Stomach smooth muscle (tissue), 2 donors: ENCODE data around the gene NMNAT2.

ENCODE experiments used
- H3K27ac ChIP-seq: one replicate; pipeline ENCODE4 v1.7.0; 2013; ENCODE audit warnings: mild to moderate bottlenecking, low read length, inconsistent platforms
- H3K27me3 ChIP-seq, 2 donors: one replicate each; pipeline ENCODE4 v1.7.0; 2013; ENCODE audit warnings: low read length in 2 of 2; ENCODE audit not compliant: insufficient read depth in 2 of 2, control insufficient read depth in 1 of 2
- H3K36me3 ChIP-seq, 2 donors: one replicate each; pipeline ENCODE4 v1.7.0; 2013; ENCODE audit warnings: low read length in 2 of 2; ENCODE audit not compliant: control insufficient read depth in 2 of 2, insufficient read depth in 2 of 2
- H3K4me1 ChIP-seq: one replicate; pipeline ENCODE4 v1.7.0; 2013; ENCODE audit warnings: low read length; ENCODE audit not compliant: control insufficient read depth, insufficient read depth
- H3K4me3 ChIP-seq, 2 donors: one replicate each; pipeline ENCODE4 v1.7.0; 2013; ENCODE audit warnings: low read length in 2 of 2
- H3K9ac ChIP-seq, 2 donors: one replicate each; pipeline ENCODE4 v1.7.0; 2013; ENCODE audit warnings: low read length in 2 of 2, mild to moderate bottlenecking in 1 of 2
- H3K9me3 ChIP-seq, 2 donors: one replicate each; pipeline ENCODE4 v1.7.0; 2013; ENCODE audit warnings: low read length in 2 of 2; ENCODE audit not compliant: control insufficient read depth in 2 of 2
- donor health status: healthy.
- donor health status: Pancreatic carcinoma.

NMNAT2 gene

DNA sequence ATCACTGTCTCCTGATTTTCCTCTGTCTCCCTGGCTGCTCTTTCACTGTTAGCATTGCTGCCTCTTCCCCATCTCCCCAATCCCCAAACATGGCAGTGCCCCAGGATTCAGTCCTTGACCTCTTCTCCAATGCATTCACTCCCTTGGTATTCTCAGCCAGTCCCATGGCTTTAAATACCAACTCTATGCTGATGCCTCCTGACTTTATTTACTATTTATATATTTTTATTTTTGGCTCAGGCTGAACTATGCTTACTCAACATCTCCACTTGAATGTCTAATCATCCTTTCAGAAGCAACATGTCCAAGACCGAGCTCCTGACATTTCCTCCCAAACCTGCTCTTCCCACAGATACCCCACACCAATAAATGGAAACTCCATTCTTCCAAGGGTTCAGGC, 26.3 kb downstream of the NMNAT2 start:
- no peaks in the 10 kb centered on the region for H3K4me1 ChIP-seq
- H3K9ac ChIP-seq, result no peak overlapping the region
- no peak overlapping the region for H3K27ac ChIP-seq
- H3K4me3 ChIP-seq, result no peak overlapping the region
- H3K27me3 ChIP-seq, result no peaks in the 10 kb centered on the region
- no peaks in the 10 kb centered on the region for H3K36me3 ChIP-seq
- no peaks in the 10 kb centered on the region for H3K9me3 ChIP-seq

DNA sequence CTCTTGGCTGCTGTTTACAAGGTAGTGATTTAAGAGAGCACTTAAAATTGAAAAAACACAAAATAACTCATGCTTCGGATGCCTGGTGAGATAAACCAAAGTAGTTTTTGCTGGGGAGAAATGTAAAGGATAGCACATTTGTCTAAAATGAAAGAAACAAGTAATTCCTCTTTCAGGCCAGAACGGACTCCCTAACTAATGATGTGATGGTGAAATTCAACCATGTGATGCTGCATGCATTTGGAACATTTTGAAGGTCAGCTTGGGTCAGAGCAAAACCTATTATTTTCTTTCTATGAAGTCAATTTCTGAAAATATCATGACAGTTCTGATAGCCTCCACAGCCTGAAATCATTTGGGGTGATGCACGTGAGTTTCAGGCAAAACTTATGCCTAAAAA, 27.6 kb downstream of the NMNAT2 start:
- Histone ChIP-seq H3K9ac (no peak overlapping the region), H3K4me3 (no peak overlapping the region), H3K27me3 (no peaks in the 10 kb centered on the region), H3K4me1 (no peaks in the 10 kb centered on the region), H3K27ac (no peak overlapping the region), H3K9me3 (no peaks in the 10 kb centered on the region), H3K36me3 (no peaks in the 10 kb centered on the region)

DNA sequence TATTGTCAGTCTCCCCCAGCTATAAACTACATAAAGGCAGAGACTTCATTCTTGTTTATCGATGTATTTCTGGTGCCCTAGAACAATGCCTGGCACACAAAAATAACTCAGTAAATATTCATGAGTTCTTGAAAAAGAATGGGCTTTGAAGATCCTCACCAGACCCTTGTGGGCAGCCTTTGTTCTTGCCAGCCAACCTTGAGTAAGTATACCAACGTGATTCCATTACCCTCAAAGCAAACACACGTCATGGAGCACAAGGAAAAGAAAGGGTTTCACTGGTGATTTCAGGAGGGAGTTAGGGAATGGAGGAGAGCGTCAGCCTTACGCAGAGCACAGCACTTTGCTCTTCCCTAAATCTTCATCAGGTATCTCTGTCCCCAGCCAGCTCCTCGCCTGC, 29.4 kb downstream of the NMNAT2 start:
- H3K4me1 ChIP-seq, result no peaks in the 10 kb centered on the region
- H3K36me3 ChIP-seq, result no peaks in the 10 kb centered on the region
- H3K9me3 ChIP-seq, result no peaks in the 10 kb centered on the region

DNA sequence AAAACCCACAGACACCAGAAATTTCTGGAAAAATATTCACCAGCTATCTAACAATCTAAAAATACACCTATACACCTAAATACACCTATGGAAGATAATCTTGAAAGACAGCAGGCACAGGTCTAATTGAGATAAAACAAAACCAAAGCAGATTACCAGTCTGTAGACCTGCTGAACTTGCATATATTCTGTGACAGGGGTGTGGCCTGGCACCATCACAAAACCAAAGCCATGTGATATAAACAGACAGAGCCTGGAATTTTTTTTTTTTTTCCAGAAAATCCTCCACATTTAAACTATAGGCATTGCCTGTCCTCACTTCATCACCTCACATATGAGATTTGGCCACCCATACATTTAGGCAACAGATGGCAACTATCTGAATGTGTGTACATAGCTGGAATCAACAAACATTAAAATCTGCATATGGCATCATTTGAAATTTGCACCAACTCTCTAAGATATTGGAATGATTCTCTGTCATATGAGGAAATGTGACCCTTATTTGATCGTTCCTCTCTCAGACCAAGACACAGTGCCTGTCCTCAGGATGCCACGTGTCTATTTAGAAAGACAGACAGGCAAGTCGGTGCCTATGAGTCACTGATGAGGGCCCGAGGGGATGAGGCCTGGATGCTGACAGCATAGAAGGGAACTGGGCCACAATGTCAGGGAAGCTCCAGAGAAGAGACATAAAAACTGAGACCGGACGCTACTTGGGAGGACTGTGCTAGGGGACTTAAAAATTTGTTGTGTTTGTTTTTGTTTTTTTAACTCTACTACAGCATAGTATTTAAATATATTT, 32.6 kb downstream of the NMNAT2 start:
- Histone ChIP-seq H3K27me3 (no peaks in the 10 kb centered on the region), H3K4me3 (no peak overlapping the region), H3K36me3 (no peaks in the 10 kb centered on the region), H3K9ac (no peak overlapping the region), H3K27ac (no peak overlapping the region), H3K9me3 (no peaks in the 10 kb centered on the region), H3K4me1 (no peaks in the 10 kb centered on the region)

More for the DNA sequence above, 29.4 kb downstream of the NMNAT2 start:
- no peaks in the 10 kb centered on the region for H3K27me3 ChIP-seq
- no peak overlapping the region for H3K4me3 ChIP-seq
- H3K27ac ChIP-seq, result no peak overlapping the region
- no peak overlapping the region for H3K9ac ChIP-seq

DNA sequence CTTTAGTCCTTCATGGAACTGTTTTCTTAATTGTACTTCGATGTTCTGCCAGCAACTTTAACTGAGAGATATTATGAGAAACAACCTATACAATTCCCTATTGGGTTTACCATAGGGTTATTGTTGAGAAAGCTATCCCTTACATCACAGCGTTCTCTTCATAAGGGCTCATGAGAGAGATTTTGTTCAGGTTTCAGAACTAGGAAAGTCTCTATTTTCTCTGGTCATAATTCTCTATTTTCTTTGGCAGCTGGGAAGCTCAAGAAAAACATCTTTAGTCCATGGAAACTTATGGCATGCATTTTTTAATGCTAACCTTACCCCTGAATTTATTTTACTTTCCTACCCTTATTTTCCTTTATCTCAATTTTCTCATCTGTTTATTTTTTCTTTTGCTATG, 38.2 kb downstream of the NMNAT2 start:
- Histone ChIP-seq H3K36me3 (no peaks in the 10 kb centered on the region), H3K4me3 (no peak overlapping the region), H3K9me3 (no peaks in the 10 kb centered on the region), H3K4me1 (no peaks in the 10 kb centered on the region), H3K27me3 (no peaks in the 10 kb centered on the region), H3K27ac (no peak overlapping the region), H3K9ac (no peak overlapping the region)

DNA sequence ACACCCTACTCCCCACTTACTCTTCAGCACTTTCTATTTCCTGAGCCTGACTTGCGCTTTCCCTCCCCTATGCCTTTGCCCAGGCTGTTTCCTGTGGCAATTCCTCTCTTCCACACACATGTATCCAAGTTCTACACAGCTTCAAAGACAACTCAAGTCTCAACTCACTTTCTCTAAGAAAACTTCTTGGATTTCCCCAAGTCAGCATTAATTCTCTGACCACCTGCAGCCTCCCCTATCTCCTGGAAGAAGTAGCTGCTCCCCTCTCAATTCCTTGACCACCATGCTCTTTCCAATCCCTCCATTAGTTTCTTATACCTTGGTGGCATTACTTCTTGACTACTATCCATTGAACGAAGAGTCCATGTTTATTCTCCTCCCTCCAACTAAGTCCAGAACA, 42.8 kb downstream of the NMNAT2 start:
- Histone ChIP-seq H3K27ac (no peak overlapping the region), H3K27me3 (no peaks in the 10 kb centered on the region), H3K9me3 (no peaks in the 10 kb centered on the region), H3K36me3 (no peaks in the 10 kb centered on the region), H3K4me1 (no peaks in the 10 kb centered on the region), H3K9ac (no peak overlapping the region), H3K4me3 (no peak overlapping the region)

DNA sequence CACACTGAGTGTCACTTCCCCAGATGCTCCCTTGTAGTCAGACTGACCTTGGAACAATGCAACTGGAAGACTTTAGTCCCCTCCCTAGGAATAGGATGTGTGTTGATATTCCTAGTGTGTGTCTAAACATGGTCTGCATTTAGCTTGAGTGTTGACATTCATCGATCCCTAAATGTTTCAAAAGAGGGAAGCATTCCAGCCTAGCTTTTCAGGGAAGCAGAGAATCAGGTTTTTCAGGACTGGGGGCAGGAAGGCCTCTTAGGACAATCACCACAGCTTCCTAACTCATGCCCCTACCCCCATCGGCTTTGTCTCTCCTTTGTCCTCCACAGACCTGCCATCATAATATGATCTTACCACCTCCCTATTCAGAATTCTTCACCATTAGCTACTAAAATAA, 43.4 kb downstream of the NMNAT2 start:
- no peak overlapping the region for H3K27ac ChIP-seq
- H3K4me1 ChIP-seq, result no peaks in the 10 kb centered on the region
- no peaks in the 10 kb centered on the region for H3K36me3 ChIP-seq
- H3K9ac ChIP-seq, result no peak overlapping the region
- H3K27me3 ChIP-seq, result no peaks in the 10 kb centered on the region
- no peaks in the 10 kb centered on the region for H3K9me3 ChIP-seq
- H3K4me3 ChIP-seq, result no peak overlapping the region

DNA sequence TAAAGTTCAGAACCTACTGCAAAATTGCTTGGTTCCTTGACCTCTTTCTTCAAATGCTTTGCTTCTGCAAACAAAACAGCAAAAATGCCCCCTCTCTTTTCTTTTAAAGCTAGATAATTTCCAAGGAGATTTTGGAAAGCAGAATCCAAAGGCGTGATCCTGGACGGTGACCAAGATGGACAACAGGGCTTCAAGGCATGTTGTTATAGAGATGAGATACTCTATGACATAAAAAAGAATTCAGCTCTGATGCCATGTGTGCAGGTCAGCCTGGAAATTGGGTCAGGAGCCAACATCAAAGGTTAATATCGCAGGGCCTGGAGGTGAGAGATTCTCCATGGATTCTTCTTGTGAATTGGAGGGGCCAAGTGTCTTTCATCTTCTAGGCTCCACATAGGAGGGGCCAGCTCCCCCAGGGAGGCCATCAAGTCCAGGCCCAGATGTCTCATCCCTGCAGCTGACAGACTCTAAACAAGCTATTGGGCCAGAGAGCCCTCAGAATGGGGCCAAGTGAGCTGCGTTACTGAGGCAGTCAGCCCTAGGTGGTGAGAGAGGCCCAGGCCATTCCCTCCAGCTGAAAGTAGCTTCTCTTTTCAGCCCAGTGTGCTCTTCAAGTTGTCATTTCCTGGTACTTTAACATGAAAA, 45.5 kb downstream of the NMNAT2 start:
- no peak overlapping the region for H3K27ac ChIP-seq
- no peak overlapping the region for H3K9ac ChIP-seq
- no peaks in the 10 kb centered on the region for H3K9me3 ChIP-seq
- H3K27me3 ChIP-seq, result no peaks in the 10 kb centered on the region
- no peaks in the 10 kb centered on the region for H3K36me3 ChIP-seq
- no peaks in the 10 kb centered on the region for H3K4me1 ChIP-seq
- no peak overlapping the region for H3K4me3 ChIP-seq

DNA sequence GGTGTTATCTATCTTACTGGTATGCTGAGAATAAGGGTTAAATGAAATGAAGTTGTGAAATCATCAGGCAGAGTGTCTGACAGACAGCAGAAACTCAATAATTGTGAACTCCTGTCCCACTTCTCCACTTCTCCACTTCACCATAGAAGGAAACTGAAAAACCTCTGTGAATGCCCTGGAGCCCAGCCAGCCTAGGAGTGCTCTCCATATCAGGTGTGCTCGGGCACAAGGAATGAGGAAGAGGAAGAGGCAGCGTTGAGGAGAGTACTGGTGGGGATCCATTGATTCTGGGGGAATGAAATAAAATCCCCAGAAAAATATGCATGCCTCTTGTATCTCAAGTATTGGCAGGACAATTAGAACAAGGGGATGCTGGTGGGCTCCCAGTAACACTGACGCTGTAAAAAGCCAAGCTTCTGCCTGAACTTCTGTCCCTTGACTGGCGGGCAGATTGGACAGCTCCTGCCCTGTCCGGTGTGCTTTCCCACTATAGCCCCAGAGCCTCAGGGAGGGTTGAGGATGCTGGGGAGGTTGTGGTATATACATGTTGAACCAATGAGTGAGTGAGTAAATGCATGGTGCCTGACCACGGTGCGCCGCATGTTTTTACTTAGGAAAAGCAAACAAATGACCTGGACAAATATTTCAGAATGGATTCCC, 47.7 kb downstream of the NMNAT2 start:
- no peaks in the 10 kb centered on the region for H3K4me1 ChIP-seq
- H3K4me3 ChIP-seq, result no peak overlapping the region
- no peaks in the 10 kb centered on the region for H3K27me3 ChIP-seq
- no peaks in the 10 kb centered on the region for H3K36me3 ChIP-seq
- no peak overlapping the region for H3K27ac ChIP-seq
- H3K9ac ChIP-seq, result no peak overlapping the region
- no peaks in the 10 kb centered on the region for H3K9me3 ChIP-seq

DNA sequence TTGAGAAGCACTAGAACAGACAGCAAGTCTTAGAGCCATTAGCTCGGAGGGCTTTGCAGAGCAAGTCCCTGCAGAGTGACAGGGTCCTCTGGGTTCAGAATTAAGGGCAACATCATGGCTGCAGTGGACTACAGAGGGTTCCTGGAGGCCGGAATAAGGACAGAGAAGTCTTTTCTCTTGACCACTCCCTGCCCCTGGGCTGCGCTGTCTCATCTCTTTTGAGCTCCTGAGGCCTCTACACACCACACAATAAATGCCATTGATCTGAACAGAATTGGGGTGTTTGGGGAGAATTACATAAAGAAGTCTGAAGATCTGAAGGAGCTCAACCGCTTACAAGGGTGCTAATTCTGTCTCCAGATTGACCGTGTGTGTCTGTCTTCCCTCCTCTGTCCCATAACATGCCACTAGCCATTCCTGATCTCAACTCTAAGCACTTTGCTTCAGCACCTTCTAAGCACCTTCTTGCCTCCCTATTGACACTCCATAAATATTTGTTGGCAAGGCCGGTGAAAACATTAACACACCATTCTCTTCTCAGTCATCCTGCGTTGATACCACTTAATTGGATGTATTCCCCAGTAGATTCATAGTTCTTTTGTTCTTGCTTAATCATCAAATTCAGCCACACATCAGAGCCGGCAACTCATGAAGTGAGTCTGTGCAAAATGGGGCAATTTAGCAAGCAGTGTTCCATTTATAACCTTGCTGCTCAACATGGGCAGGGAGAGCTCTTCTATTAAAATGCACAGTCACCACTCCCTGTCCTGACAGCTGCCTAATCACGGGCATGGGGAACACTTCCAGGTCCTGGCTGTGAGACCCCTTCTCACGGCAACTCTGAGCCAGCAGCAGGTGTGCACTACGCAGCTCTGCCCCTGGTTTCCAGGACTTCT, 49.7 kb downstream of the NMNAT2 start:
- H3K27me3 ChIP-seq, result no peaks in the 10 kb centered on the region
- no peaks in the 10 kb centered on the region for H3K9me3 ChIP-seq
- H3K27ac ChIP-seq, result no peak overlapping the region
- no peaks in the 10 kb centered on the region for H3K36me3 ChIP-seq
- no peak overlapping the region for H3K4me3 ChIP-seq
- no peaks in the 10 kb centered on the region for H3K4me1 ChIP-seq
- no peak overlapping the region for H3K9ac ChIP-seq
